PC-9 (cell line): Measurements from ENCODE around the gene NALCN. TPM values are rescaled to one million over a fixed set of nuclear protein-coding genes. Genes with fewer than 3 reads are reported as not detected.

Experiments
- BruUV-seq: library from RNA; stranded (reverse); fragments of 400-500 nt; replicated peaks from 2 replicates; lab custom pipeline; 2021; lab: Mats Ljungman, UMichigan
- CTCF ChIA-PET: fragments of 300-600 bp; sonication (Branson Sonifier 250); formaldehyde crosslinking; loops from one replicate; lab custom pipeline; 2022; ENCODE audit warnings: antibody characterized with exemption; lab: Charles Lee
- POLR2A ChIA-PET: fragments of 300-600 bp; sonication (Branson Sonifier 250); formaldehyde crosslinking; loops from one replicate; lab custom pipeline; 2022; ENCODE audit warnings: antibody characterized with exemption; ENCODE audit not compliant: unreplicated experiment; lab: Charles Lee
- DNase-seq, 2 experiments: peaks; one replicate each; pipeline versions ENCODE4 v3.0.0 to v3.0.0-alpha.2; 2015 to 2022; ENCODE audit warnings: mixed read lengths in 1 of 2
- H2AFZ ChIP-seq: fragments of 200-600 bp; sonication (generic); 2 replicates; pipeline ENCODE4 v1.8.1; 2017; ENCODE audit warnings: antibody characterized with exemption
- H3F3A ChIP-seq: fragments of 200-600 bp; sonication (generic); 2 replicates; pipeline ENCODE4 v1.8.1; 2017; ENCODE audit warnings: antibody characterized with exemption, mild to moderate bottlenecking, low read depth; ENCODE audit not compliant: insufficient read depth
- H3K27ac ChIP-seq: fragments of 200-600 bp; sonication (generic); 2 replicates; pipeline ENCODE4 v1.6.1; 2016; ENCODE audit warnings: mixed run types
- H3K27me3 ChIP-seq: fragments of 200-600 bp; sonication (generic); 2 replicates; pipeline ENCODE4 v1.6.1; 2016; ENCODE audit warnings: low read depth, mixed run types; ENCODE audit not compliant: insufficient read depth
- H3K36me3 ChIP-seq: fragments of 200-600 bp; sonication (generic); 2 replicates; pipeline ENCODE4 v1.6.1; 2016; ENCODE audit warnings: low read depth, mixed run types
- H3K4me1 ChIP-seq: fragments of 200-600 bp; sonication (generic); replicated peaks from 2 replicates; pipeline ENCODE4 v1.6.1; 2016; ENCODE audit warnings: mixed run types; ENCODE audit not compliant: insufficient read depth
- H3K4me2 ChIP-seq: fragments of 200-600 bp; sonication (generic); 2 replicates; pipeline ENCODE4 v1.6.1; 2017; ENCODE audit warnings: mixed run types
- H3K4me3 ChIP-seq: fragments of 200-600 bp; sonication (generic); 2 replicates; pipeline ENCODE4 v1.6.1; 2016; ENCODE audit warnings: mixed run types
- H3K79me2 ChIP-seq: fragments of 200-600 bp; sonication (generic); 2 replicates; pipeline ENCODE4 v1.6.1; 2017; ENCODE audit warnings: low read depth, mixed run types
- H3K9me2 ChIP-seq: fragments of 200-600 bp; sonication (generic); 2 replicates; pipeline ENCODE4 v1.8.1; 2017; ENCODE audit warnings: mild to moderate bottlenecking; ENCODE audit not compliant: insufficient read depth
- H3K9me3 ChIP-seq: fragments of 200-600 bp; sonication (generic); 2 replicates; pipeline ENCODE4 v1.8.1; 2016; ENCODE audit warnings: low read depth; ENCODE audit not compliant: insufficient read depth
- H4K20me1 ChIP-seq: fragments of 200-600 bp; sonication (generic); 2 replicates; pipeline ENCODE4 v1.8.1; 2017; ENCODE audit not compliant: insufficient read depth
- CTCF ChIP-seq: fragments of 200-600 bp; sonication (generic); conservative IDR thresholded peaks from 2 replicates; pipeline ENCODE4 v1.6.1; 2017; ENCODE audit warnings: mixed run types, antibody characterized with exemption, mild to moderate bottlenecking, moderate library complexity
- EZH2 ChIP-seq: fragments of 200-600 bp; sonication (generic); IDR thresholded peaks from 2 replicates; pipeline ENCODE4 v1.8.0; 2017; ENCODE audit warnings: antibody characterized with exemption, low read depth
- intact Hi-C: fragments of 100-400 bp; cut with micrococcal nuclease; formaldehyde crosslinking; loops from one replicate; pipeline ENCODE4 v1.10.0; 2022; ENCODE audit not compliant: unreplicated experiment
- total RNA-seq: library from RNA; stranded (reverse); gene quantifications from 2 replicates; pipeline ENCODE4 v1.2.3, GENCODE V29; 2021

Gene NALCN
- total RNA-seq, 1 experiment from 2014 or later, result 7.7 TPM

DNA sequence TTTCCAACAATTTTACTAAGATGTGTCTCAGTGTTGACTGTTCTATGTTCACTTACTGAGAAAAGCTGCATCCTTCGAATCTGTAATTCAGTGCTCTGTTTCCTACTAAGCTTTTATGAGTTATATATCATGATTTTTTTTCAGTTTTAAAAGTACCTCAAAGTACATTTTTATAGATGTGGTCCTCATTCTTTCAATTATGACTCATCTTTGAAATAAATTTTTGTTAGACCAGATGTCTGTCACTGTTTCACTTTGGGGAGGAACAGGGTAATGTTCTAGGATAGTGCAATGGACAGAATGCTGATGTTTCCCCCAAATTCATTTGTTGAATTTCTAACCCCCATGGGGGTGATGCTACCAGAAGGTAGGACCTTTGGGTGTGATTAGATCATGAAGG lies 74.8 kb downstream of the NALCN start:
- H3K36me3 ChIP-seq, result no peaks in the 10 kb centered on the region
- POLR2A ChIA-PET, result no interaction called here
- H3K9me3 ChIP-seq, result no peaks in the 10 kb centered on the region
- BruUV-seq, result no TSS peak
- H4K20me1 ChIP-seq, result no peaks in the 10 kb centered on the region
- no peak for TF ChIP-seq EZH2
- no peak for TF ChIP-seq CTCF
- no peaks in the 10 kb centered on the region for H3K4me1 ChIP-seq
- no peak overlapping the region for H3K27ac ChIP-seq
- DNase-seq, result no peak
- no peaks in the 10 kb centered on the region for H3F3A ChIP-seq
- intact Hi-C loops, result no loop called here
- no peak overlapping the region for H2AFZ ChIP-seq
- H3K4me3 ChIP-seq, result no peak overlapping the region
- H3K79me2 ChIP-seq, result no peaks in the 10 kb centered on the region
- no peaks in the 10 kb centered on the region for H3K27me3 ChIP-seq
- H3K4me2 ChIP-seq, result no peak overlapping the region
- CTCF ChIA-PET, result no interaction called here
- H3K9me2 ChIP-seq, result no peaks in the 10 kb centered on the region

DNA sequence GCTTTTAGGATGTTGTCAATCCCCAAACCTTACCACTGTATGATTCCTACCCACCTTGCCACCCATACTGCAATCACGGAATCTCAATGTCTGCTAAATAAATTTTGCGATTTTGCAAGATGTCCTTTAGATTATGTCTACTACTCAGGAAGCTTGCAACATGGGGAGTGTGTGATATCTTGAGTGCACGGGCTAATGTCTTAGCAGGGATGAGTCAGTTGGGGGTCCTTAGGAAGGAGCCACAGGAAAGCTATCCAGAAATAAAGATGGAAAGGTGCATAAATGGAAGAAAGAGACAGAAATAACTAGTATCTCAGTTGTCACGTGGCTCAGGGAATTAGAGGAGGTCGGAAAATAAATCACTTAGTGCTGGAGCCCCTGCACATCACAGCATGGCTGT lies 77.1 kb downstream of the NALCN start:
- H3K27me3 ChIP-seq, result no peaks in the 10 kb centered on the region
- H3K27ac ChIP-seq, result no peak overlapping the region
- no peak for TF ChIP-seq EZH2
- no peak for TF ChIP-seq CTCF
- no peaks in the 10 kb centered on the region for H3K36me3 ChIP-seq
- H3K9me3 ChIP-seq, result no peaks in the 10 kb centered on the region
- intact Hi-C loops, result no loop called here
- DNase-seq, result no peak
- no peak overlapping the region for H3K4me2 ChIP-seq
- CTCF ChIA-PET, result no interaction called here
- H3K4me3 ChIP-seq, result no peak overlapping the region
- BruUV-seq, result no TSS peak
- no peaks in the 10 kb centered on the region for H3K4me1 ChIP-seq
- no peak overlapping the region for H2AFZ ChIP-seq
- H4K20me1 ChIP-seq, result no peaks in the 10 kb centered on the region
- H3K79me2 ChIP-seq, result no peaks in the 10 kb centered on the region
- no peaks in the 10 kb centered on the region; the same call in 1 of the 2 replicates for H3F3A ChIP-seq
- H3K9me2 ChIP-seq, result no peaks in the 10 kb centered on the region
- POLR2A ChIA-PET, result no interaction called here

DNA sequence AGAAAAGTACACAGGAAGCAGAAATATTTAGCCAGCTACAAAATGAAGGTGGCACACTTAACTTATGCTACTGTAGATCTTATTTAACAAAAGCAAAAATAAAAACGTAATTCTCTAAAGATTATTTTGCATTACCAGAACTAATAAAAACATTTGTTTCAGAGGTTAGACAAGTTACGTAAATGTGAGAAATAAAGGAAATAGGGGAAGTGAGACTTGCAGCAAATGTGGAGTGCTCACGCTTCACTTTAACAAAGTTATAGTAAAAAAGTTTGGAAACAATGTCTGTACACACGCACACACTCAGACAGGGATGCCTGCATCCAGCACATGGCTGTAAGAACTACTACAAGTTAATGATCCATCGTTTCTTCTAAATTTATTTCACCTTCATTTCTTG lies 83.7 kb downstream of the NALCN start:
- Histone ChIP-seq H3K4me2 (no peak overlapping the region), H4K20me1 (no peaks in the 10 kb centered on the region), H3K4me1 (no peaks in the 10 kb centered on the region), H3F3A (no peaks in the 10 kb centered on the region; the same call in 1 of the 2 replicates), H3K27ac (no peak overlapping the region), H2AFZ (no peak overlapping the region), H3K36me3 (no peaks in the 10 kb centered on the region), H3K9me3 (no peaks in the 10 kb centered on the region), H3K4me3 (no peak overlapping the region), H3K79me2 (no peaks in the 10 kb centered on the region), H3K27me3 (no peaks in the 10 kb centered on the region), H3K9me2 (no peaks in the 10 kb centered on the region)
- ChIA-PET POLR2A (no interaction called here), CTCF (no interaction called here)
- intact Hi-C loops, result no loop called here
- TF ChIP-seq EZH2 (no peak), CTCF (no peak)
- BruUV-seq, result no TSS peak
- no peak for DNase-seq
